ENCODE data around the gene TGFBR3L.

DNA sequence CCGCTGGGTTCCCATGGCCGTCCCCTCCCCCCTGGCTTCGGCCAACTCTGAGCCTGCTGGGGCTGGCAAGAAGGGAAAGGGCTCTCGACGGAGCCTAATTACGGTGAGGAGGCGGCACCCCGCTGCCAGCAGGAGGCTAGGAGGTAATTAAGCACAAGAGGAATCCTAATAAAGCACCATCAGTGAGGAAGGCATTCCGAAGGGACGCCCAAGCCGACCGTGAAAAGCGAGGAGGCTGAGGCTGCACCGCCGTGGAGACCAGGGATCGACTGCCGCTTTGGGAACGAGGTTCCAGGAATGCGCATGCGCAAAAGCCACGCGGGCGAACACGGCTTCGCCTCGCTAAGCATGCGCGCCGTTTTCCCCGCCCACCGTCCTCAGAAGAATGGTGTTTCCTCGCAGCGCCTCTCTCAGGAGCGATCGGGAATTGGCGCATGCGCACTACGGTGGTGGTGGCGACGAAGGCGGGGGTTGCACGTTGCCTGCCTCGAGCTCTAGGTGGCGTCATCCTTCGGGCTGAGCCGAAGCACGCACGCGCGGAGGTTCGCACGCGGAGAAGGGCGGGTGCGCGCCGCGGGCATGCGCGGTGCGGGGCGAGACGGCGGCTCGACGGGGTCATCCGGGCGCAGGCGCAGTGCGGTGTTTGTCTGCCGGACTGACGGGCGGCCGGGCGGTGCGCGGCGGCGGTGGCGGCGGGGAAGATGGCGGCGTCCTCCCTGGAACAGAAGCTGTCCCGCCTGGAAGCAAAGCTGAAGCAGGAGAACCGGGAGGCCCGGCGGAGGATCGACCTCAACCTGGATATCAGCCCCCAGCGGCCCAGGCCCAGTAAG is 11.2 kb upstream of the TGFBR3L start, which contains the start of gene MAP2K7:
- TF ChIP-seq ZNF274 (IDR thresholded peaks at IDR 0.05; ENCODE audit: low read depth, low read length) = no peak
- no peak for TF ChIP-seq SUZ12 (IDR thresholded peaks at IDR 0.05; ENCODE audit: extremely low read depth, insufficient read depth, insufficient read length)
